ENCODE results near the gene ALDH1L1. TPM values are rescaled to one million over a fixed set of nuclear protein-coding genes. Genes with fewer than 3 reads are reported as not detected.

The ALDH1L1 gene
- total RNA-seq, 1 donor from 2014 or later, result 1.0 TPM

DNA sequence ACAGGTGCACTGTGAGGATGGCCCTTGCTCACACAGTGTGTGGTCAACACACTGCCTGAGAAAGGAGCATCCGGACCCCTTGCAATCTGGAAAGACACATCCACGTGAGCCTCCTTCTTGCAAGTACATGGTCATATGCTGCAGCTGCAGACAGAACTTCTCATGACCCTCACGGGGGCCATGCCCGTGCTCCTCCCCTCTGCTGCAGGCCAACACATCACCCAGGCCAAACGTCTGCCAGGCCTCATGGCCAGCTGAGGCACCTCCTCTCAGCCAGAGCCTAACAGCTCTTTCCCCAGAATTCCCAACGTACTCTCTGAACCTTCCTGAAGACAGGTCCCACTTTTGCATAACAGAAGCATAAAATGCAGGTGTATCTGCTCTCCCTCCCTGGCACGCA is 121.7 kb downstream of the ALDH1L1 start:
- Histone ChIP-seq H3K27me3 (ENCODE audit: control insufficient read depth, insufficient read depth, low read length) (no peaks in the 10 kb centered on the region), H3K4me3 (ENCODE audit: low read depth, low read length) (no peak overlapping the region), H3K36me3 (ENCODE audit: control insufficient read depth, insufficient read depth, low read length) (no peaks in the 10 kb centered on the region)
- no peak for DNase-seq (ENCODE audit: low read depth)
- TF ChIP-seq, protein P1, sequence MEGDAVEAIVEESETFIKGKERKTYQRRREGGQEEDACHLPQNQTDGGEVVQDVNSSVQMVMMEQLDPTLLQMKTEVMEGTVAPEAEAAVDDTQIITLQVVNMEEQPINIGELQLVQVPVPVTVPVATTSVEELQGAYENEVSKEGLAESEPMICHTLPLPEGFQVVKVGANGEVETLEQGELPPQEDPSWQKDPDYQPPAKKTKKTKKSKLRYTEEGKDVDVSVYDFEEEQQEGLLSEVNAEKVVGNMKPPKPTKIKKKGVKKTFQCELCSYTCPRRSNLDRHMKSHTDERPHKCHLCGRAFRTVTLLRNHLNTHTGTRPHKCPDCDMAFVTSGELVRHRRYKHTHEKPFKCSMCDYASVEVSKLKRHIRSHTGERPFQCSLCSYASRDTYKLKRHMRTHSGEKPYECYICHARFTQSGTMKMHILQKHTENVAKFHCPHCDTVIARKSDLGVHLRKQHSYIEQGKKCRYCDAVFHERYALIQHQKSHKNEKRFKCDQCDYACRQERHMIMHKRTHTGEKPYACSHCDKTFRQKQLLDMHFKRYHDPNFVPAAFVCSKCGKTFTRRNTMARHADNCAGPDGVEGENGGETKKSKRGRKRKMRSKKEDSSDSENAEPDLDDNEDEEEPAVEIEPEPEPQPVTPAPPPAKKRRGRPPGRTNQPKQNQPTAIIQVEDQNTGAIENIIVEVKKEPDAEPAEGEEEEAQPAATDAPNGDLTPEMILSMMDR (IDR thresholded peaks at IDR 0.05; ENCODE audit: insufficient read depth, low read length, poor library complexity, severe bottlenecking), result no peak

DNA sequence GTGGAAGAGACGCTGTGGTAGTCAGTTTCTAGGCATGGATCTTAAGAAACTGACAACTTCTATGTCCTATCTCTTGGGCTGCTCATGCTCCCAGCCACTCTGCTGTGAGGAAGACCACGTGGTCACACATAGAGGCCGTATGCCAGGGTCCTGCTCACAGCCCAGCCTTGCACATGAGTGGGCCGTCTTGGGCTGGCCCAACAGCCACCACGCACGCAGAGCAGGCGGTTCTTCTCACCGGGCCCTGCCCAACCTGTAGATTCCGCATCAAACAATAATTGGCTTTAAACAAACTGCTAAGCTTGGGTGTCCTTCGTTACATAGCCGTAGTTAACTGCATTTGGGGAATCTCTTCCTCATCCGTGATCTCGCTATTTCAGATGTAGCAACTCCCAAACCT is 122.5 kb downstream of the ALDH1L1 start:
- TF ChIP-seq, protein P1 (IDR thresholded peaks at IDR 0.05; ENCODE audit: insufficient read depth, low read length, poor library complexity, severe bottlenecking), result no peak
- no peak for DNase-seq (ENCODE audit: low read depth)
- Histone ChIP-seq H3K27me3 (ENCODE audit: control insufficient read depth, insufficient read depth, low read length) (no peaks in the 10 kb centered on the region), H3K36me3 (ENCODE audit: control insufficient read depth, insufficient read depth, low read length) (no peaks in the 10 kb centered on the region), H3K4me3 (ENCODE audit: low read depth, low read length) (no peak overlapping the region)

DNA sequence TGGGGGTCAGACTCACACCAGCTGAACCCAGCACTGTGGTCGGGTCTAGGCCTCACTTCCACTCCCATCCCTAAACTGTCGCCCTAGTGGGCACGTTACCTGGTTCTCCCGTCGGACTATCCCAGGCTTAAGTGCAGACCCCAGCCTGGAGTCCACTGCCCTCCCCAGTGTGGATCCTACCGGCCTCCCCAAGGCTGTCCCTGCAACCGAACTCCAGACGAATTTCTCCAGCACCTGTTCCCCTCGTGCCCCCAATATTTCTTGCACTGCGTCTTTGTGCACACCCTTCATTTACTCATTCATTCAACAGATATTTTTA is 122.9 kb downstream of the ALDH1L1 start:
- Histone ChIP-seq H3K36me3 (ENCODE audit: control insufficient read depth, insufficient read depth, low read length) (no peaks in the 10 kb centered on the region), H3K4me3 (ENCODE audit: low read depth, low read length) (no peak overlapping the region), H3K27me3 (ENCODE audit: control insufficient read depth, insufficient read depth, low read length) (no peaks in the 10 kb centered on the region)
- TF ChIP-seq, protein P1 (IDR thresholded peaks at IDR 0.05; ENCODE audit: insufficient read depth, low read length, poor library complexity, severe bottlenecking), result no peak
- DNase-seq (ENCODE audit: low read depth), result no peak

DNA sequence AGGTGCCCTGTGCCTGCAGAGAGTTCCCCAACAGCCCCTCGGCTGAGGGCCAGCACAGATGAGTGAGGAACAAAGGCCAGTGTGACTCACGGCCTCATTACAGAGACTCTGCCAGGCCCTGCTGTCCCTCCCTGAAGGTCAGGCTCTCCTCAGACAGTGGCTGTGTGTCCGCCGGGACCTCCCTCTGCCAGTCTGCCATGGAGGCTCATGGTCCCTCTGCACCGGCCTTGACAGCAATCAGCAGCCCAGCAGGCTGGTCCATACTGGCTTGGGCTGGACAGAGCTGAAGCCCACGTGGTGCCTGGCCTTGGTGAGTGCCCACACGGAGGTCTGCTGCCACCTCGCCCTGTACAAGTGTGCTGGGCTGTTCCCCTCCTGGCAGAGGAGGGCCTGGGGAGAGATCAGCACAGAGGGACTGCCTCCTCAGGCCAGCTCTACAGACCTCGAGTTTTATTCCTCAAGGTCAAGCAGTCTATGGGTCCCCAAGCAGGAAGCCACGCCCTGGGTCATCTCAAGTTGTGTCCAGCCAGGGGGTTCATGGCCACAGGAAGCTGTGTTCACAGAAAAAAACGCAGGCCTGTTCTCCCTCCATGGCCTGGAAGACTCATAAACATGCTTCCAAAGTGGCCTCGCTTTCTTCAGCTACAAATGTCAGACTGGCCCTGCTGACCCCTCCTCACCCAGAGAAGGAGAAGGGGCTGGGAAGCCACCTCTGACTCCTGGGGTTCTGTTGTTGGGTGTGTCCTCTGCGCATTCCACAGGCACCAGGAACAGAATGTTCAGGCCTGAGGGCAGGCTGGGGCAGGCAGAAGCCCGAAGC is 123.5 kb downstream of the ALDH1L1 start:
- no peak for DNase-seq (ENCODE audit: low read depth)
- TF ChIP-seq, protein P1 (IDR thresholded peaks at IDR 0.05; ENCODE audit: insufficient read depth, low read length, poor library complexity, severe bottlenecking), result no peak
- H3K4me3 ChIP-seq (ENCODE audit: low read depth, low read length), result no peak overlapping the region
- H3K36me3 ChIP-seq (ENCODE audit: control insufficient read depth, insufficient read depth, low read length), result no peaks in the 10 kb centered on the region
- no peaks in the 10 kb centered on the region for H3K27me3 ChIP-seq (ENCODE audit: control insufficient read depth, insufficient read depth, low read length)

GRCh38 chr3:126056088-126056487 is 124.3 kb downstream of the ALDH1L1 start:
- DNase-seq (ENCODE audit: low read depth), result no peak
- H3K36me3 ChIP-seq (ENCODE audit: control insufficient read depth, insufficient read depth, low read length), result no peaks in the 10 kb centered on the region
- no peak overlapping the region for H3K4me3 ChIP-seq (ENCODE audit: low read depth, low read length)
- TF ChIP-seq, protein P1 (IDR thresholded peaks at IDR 0.05; ENCODE audit: insufficient read depth, low read length, poor library complexity, severe bottlenecking), result no peak
- no peaks in the 10 kb centered on the region for H3K27me3 ChIP-seq (ENCODE audit: control insufficient read depth, insufficient read depth, low read length)

DNA sequence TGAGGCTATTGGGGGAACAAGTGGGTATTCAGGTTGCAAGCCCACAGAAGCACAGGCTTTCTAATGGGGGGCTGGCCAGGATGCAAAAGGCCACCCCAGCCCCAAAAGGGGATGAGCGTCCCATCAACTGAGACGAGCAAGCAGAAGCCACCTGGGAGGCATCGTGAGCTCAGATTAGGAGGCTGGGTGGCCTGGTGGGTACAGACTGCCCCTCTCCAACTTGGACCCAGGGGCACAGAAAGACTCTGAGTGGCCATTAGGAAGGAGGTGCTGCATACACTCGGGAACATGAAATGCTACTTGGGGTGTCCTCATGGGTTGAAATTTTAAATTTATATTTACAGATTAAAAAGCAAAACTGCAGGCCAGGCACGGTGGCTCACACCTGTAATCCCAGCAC is 125.5 kb downstream of the ALDH1L1 start:
- DNase-seq (ENCODE audit: low read depth), result no peak
- Histone ChIP-seq H3K4me3 (ENCODE audit: low read depth, low read length) (no peak overlapping the region), H3K27me3 (ENCODE audit: control insufficient read depth, insufficient read depth, low read length) (no peaks in the 10 kb centered on the region), H3K36me3 (ENCODE audit: control insufficient read depth, insufficient read depth, low read length) (no peaks in the 10 kb centered on the region)
- TF ChIP-seq, protein P1 (IDR thresholded peaks at IDR 0.05; ENCODE audit: insufficient read depth, low read length, poor library complexity, severe bottlenecking), result no peak

Measured in kidney epithelial cell (primary cell).